IPS-NIHi7 (cell line): Measurements from ENCODE around the gene WASF3.

ENCODE experiments used
- DNase-seq: peaks from one replicate; pipeline ENCODE4 v3.0.0; 2012; ENCODE audit warnings: mixed read lengths; ENCODE audit errors: extremely low spot score

WASF3 gene

DNA sequence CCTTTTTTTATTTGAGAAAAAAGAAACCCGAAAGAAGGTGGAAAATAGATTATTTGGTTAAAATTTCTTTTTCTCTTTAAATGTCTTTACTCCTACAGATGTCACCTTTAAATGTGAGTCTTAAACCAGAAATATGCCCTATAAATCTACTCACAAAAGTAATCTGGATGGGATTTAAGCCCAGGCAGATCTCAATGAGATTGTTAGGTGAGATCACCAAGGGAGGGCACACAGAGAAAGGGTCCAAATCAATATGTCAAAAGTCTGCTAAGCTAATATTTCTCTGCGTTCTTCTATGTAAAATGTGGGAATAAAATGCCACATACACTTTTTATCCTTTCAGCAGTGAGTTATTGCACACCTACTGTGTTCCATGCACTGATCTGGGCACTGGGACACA lies 32.9 kb downstream of the WASF3 start:
- no peak for DNase-seq

DNA sequence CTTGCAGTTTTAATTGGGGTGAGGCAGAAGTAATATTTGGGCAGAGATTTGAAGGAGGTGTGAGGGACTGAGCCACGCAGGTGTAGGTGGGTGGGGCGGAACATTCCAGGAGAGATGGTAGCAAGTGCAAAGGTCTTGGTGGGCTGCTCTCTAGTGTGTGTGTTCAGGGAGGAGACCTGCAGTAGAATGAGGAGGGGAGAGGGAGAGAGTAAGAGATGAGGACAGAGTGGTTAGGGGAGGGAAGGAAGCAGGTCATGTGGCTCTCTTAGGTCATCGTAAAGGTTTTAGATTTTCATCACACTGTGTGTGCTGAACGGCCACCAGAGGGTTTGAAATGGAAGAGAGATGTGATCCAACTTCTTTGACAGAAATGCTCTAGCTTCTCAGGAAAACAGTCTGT lies 33.5 kb downstream of the WASF3 start:
- no peak for DNase-seq

DNA sequence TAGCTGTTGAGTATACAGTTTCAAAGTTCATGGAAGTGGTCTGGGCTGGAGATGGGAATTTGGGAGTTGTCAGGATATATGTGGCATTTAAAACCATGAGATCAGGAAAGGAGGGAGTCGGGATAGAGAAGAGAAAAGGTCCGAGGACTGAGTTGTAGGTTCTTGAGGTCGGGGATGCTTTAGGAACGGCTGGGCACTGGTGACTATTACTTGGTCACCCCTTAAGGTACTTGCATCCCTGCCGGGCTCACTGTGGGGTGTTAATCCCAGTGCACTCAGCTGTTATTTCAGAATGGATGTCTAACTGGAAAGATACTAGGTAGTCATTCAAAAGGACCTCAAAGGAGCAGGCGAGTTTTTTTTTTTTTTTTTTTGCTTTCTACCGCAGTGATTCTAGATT lies 34.2 kb downstream of the WASF3 start:
- DNase-seq, result no peak

DNA sequence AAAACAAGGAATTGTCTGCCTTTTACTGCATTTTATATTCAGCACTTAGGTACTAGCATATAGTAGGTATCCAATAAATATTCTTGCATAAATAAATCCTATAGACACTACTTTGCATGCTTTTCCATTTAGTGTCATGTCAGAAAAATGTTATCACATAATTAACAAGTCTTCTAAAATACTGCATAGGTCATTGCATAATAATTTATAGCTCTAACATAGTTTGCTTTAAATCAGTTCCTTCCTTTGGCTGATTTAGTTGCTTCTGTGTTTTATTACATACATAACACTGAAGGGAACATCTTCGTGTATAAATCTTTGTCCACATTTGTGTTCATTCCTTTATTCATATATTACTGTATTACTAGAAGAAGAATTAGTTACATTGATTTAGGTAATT lies 36.2 kb downstream of the WASF3 start:
- no peak for DNase-seq

DNA sequence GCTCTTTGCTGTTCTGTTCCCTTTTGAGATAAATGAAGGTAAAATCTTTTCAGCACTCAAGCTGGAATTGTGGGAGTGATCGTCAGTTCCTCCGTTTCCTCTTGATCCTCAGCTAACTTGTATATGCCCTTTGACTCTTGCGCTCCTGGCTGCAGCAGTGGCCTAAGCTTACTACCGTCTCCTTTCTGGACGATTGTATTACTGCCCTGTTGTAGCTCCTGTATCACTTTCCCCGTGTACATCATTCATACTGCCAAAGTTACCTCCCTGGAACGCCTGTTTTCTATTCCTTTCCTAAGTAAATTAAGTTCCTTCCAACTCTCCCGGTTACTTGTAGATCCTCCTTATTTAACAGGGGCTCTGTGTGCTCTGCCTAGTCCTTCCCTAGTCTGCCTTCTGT lies 36.9 kb downstream of the WASF3 start:
- DNase-seq, result no peak

DNA sequence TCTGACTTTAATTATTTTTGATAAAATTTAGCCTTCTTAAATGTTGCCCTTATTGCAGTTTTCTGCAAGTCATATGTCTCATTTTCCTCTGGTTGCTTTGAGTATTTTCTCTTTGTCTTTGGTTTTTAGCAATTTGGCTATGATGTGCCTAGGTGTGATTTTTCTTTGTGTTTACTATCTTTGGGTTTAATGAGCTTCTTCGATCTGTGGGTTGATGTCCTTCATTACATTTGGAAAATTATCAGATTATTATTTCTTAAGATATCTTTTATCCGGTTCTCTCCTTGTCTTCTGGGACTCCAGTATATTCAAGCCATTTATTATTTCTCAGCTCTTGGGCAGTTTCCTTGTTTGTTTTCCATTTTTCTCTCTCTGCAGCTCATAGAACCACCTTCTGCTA lies 39.0 kb downstream of the WASF3 start:
- DNase-seq, result no peak

DNA sequence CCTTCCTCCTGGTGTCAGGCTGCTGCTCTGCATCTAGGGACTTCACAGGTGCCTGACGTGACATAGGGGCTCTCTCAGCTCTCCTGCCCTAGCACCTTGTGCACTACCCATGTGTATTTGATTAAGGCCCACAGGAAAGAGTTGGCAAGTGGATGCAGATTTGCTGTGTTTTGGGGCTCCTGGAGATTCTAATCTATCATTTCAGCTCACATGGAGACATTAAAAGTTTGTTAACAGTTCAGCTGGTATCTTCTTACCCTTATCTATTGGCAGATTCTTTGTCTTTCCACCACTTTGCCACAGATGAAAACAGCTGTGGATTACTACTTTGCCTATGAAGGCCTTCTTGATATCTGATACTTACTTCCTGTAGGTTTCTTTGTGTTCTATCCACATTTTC lies 41.9 kb downstream of the WASF3 start:
- DNase-seq, result no peak

DNA sequence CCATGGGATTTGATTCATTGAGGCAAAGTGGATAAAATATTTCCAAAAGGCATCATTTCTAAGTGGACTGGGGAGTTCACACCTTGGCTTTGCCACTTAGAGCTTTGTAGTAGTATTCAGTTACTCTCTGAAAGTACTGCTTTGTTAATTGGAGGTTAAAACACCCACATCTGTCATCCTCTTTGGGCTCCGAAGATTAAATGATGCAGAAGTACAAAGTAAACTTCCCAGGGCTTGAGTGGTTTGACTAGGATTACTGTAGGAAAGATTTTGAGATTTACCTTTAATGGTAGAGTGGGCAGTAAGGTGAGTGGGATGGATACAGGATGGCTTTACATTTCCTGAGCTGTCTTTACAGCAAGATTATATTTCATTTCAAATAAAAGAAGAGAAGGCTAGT lies 42.4 kb downstream of the WASF3 start:
- DNase-seq, result no peak

DNA sequence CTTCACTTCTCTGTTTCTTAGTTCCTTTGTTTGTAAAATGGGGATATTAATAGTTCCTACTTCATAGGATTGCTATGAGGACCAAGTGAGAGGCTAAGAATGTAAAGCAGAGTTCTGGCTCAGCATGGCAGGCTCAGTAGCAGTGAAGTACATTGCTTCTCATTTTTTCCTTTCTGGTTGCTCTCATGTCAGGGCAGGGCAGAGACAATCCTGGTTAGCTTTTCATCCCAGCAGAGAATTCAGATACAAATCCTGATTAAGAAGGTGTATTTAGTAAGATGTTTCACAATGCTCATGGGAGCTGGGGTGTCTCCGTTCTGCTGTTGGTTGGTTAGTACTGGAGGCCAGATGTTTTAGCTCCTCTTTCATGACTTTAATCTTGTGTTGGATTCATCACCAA lies 42.9 kb downstream of the WASF3 start:
- DNase-seq, result no peak

DNA sequence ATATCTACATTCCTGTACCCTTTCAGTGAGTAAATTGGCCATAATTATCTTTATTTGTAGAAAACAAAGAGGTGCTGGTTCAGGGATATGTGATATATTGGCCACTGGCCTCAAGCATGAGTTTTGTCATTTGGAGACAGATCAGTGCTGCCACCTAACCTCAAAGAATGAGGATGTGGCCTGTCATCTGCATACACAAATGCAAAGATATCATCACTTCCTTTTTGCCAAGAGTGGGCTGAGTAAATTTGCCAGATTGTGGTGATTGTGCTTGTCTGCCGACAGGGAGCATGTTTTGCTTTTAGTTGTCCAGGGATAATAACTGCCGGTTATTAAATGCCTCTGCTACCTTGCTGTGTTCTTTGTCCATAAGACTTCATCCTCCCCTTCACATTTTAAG lies 44.2 kb downstream of the WASF3 start:
- DNase-seq, result peak; percentile 22

DNA sequence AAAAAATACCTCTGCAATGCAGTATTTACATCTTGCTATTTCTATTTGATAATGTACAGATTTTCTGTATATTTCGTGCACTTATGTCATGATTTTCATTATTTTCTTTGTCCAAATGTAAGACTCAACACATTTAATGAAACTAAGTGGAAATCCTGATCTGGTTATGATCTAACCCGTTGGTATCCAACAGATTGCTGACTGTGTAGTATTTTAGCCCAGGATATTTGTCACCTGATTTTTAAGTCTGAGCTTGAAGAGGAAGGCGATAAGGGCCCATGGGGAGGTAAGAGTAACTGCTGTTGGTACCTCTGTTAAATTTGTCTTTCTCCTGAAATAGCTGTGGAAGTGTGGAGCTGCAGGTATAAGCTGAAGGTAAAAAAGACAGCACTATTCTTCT lies 45.3 kb downstream of the WASF3 start:
- DNase-seq, result no peak

DNA sequence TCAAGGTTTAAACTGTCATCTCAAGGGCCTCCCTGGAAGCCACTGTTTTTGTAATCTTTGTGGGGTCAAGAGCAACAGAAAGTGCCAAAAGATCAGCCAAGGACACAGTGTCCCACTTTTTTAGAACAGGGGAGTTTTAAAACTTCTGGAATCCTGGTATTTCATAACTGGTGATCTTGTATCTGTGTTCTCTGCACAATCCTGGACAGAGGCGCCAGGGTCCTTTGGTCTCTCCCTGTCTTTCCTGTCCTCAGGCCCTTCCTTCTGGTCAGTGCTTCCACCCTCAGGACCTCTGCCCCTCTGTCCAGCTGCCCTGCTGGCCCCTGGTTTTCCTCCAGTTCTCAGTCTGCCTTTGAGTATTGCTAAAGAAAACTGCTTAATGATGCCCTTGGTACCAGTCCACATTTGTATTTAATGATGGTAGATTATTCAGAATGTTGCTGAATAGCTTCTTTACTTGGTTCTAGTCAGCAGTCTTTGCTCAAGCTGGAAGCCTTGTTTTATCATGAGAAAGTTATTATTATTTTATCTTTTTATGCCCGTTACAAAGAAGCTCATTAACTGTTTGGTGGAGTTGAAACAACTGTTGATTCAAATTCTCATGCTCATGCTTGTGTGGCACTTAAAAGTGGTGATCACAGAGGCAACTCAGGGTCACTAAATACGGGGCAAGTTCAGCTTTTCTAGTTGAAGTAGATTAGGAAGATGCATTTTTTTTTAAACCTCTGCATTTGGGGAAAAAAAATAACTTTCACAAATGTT lies 47.5 kb downstream of the WASF3 start:
- no peak for DNase-seq

DNA sequence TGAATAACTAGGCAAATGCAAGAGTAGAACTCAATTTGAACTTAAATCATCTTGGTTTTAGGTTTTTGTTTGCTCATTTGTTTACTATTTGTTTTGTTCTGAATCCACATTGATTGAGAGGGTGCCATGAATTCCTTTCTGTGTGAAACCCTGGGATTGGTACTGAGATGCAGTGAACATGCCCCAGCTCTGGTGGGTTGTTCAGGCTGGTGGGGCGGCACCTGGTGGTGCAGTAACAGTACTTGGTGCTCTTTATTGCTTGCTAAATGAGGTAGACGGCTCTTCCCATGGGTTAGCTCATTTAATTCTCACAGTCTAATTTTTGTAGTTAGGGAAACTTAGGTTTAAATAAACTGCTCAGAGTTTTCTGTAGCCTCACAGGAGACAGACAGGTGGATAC lies 48.4 kb downstream of the WASF3 start:
- DNase-seq, result peak; percentile 68

DNA sequence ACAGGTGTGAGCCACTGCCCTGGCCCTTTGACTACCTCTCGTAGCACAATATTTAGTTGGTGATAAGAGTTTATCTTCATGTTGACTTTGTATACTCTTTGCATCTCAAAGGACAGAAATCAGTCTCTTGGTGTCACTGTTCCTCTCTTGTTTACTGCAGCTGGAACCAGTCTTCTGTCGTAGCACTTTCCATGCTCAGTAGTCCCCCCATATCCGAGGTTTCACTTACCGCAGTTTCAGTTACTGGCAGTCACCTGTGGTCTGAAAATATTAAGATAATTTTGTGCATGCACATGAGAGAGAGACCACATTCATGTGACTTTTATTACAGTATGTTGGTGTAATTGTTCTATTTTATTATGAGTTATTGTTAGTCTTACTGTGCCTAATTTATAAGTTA lies 49.1 kb downstream of the WASF3 start:
- no peak for DNase-seq

DNA sequence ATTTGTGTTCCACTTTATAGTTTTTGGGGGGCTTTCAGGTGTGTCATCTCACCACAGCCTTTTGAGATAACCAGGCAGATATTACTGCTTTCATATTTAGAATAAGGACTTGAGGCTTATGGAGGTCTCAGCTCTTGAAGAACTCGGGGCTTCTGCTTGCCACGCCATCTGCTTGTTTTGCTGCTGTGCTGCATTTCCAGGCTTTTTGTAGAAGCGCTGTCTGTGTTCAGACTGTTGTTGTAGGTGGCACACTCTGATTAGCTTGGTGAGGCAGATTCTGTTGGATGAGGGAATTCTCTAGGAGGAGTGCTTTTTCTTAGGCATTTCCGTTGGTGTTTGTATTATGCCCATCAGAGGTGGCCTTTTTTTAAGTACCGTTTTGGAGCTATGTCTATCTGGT lies 57.2 kb downstream of the WASF3 start:
- DNase-seq, result no peak

DNA sequence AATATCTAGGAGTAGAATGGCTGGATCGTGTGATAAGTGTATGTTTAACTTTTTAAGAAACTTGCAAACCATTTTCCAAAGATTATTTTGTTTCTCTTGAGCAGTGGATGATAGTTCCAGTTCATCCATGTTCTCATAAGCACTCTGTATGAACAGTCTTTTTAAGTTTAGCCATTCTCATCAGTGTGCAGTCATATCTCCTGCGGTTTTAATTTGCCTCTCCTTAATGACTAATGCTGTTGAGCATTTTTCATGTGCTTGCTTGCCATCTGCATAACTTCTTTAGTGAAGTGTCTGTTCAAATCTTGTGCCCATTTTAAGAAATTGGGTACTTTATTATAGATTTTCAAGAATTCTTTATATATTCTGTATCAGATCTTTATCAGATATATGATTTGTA lies 58.6 kb downstream of the WASF3 start:
- no peak for DNase-seq

DNA sequence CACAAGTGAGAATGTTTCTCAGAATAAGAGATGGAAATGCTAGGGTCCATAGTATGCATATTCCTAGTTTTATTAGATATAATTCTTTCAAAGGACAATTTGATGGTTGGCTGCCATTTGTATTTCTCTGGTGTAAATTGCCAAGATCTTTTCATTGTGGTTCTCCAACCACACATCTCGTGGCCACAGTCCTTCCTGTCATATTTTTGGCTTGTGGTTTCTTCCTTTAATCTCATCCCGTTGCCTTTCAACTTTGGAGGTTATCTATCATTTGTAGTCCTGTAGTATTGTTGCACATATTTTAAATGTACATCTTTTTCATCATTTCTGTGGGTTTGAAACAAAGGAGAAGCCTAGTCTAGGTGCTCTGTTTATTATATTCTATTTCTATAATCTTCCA lies 61.2 kb downstream of the WASF3 start:
- DNase-seq, result no peak

DNA sequence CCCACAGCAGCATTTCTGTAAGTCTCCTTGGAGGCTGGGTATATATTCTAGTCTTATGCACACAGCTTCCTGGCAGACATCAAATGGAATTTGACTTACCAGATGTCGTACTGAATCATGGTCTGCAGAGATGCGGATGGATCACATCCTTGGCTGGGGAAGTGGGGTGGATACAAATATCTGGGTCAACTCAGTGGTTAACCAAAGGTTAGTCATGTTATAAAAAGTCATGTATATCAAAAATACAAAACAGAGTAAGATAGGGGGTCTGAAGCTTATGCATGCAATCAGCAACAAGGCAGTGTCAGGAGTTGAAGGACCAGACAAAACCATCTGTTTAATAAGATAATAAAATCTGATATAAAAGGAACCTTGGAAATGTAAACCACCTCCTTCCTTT lies 61.9 kb downstream of the WASF3 start:
- DNase-seq, result no peak

DNA sequence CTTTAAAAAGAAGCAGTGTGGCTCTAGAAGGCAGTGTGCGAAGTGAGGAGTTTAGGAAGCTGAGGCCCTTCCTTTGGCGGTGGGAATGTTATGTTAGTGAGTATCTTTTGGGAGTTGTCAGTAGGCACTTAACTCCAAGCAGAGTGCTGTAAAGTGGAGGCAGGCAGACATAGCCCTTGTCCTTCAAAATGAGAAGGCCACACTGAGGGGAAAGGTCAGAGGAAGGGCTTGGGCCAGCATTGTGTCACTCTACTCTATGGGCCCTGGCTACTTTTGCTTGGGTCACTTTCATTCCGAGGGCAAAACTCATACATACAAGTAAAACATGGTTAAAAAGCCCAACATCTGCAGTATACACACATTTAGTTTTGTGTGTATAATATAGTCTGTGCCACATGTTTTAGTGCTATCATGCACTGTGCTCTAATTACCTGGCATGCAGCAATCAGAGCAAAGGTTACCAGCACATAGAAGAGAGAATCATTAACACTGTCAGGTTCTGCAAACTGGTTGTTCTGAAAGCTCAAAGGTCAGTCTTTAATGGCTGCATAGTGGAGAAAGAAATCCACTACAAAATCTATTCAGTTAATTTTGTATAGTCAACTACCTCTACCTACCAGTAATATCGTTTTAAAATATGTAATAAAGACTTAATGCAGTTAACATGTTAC lies 64.4 kb downstream of the WASF3 start:
- no peak for DNase-seq

DNA sequence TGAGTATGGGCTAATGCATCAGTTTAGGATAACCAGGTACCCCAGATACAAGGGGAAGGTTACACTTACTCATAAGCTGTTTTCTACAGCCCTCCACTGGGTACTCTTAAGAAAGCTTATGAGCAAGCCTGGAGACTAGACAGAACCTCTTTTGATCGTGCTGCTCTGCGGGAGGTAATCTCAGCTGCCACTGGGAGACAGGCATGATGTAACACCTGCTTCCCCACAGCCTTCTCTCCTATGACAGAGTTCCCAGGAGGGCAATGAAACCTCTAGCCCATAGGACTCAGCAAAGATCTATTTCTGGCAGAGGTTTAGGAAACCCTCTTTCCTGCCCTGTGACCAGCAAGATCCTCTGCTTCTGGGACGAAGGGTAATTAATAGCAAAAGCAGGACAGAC lies 65.6 kb downstream of the WASF3 start:
- no peak for DNase-seq

DNA sequence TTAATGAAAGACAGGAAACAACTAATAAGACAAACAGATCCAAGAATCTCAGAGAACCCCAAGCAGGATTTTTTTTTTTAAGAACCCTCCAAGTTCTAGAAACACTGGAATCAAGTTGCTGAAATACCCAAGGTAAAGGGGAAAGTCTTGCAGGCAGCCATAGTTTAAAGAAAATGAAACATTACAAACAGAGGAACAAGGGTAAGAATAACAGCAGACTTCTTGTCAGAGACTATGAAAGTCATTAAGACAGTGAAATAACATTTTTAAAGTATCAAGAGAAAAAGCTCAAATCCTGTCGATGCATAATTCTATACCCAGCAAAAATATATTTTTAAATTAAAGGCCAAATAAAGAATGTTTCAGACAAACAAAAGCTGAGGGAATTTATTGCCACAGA lies 67.1 kb downstream of the WASF3 start:
- no peak for DNase-seq

DNA sequence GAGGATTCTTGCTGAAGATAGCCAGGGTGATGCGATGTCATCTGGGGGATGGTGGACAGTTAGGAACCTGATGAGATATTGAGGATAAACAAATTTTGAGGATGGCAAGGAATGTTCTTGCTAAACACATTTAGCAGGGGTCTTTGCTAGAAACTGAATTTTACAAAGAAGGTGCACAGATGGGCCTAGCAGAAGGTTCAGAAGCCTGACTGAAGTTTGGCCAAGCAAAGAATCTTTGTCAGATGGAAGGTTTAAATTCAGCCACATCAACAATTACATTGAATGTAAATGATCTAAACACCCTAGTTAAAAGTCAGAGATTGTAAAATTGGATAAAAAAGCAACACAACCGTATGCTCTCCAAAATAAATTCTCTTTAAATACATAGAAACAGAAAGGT lies 68.8 kb downstream of the WASF3 start:
- no peak for DNase-seq

DNA sequence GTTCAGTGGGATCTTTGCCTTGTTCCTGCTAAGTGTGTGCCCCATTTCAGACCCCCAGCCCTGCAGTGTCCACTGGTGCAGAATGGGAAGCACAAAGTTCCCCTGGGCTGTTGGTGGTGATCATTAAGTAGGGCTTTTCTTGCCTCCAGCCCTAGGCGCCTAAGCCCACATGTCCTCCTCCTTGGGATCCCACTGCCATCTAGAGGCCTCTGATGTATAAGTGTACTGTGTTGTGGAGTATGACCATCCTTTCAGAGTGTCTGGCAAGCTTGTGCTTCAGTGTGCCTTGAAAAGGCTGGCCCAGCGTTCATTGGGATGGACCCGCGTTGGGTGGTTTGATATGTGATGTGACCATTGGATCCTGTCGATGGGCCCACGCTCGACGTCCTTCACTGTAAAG lies 71.2 kb downstream of the WASF3 start:
- peak; percentile 60 for DNase-seq
